ENCODE measurements around the gene CTXN1. TPM values are rescaled to one million over a fixed set of nuclear protein-coding genes. Genes with fewer than 3 reads are reported as not detected.

Gene CTXN1
- total RNA-seq, 1 donor from 2014 or later = 14.2 TPM

- peaks cover 79% of the 10 kb centered on the region for H3K4me1 ChIP-seq
- DNase-seq (ENCODE audit: extremely low spot score in 2 of 2) = no peak
- TF ChIP-seq POLR2A (IDR thresholded peaks at IDR 0.05) (no peak), POLR2AphosphoS5 (IDR thresholded peaks at IDR 0.05; ENCODE audit: insufficient read depth in 1 of 2, low read depth in 1 of 2) (no peak), CTCF (IDR thresholded peaks at IDR 0.05) (no peak)
These were observed 1.2 kb downstream of the CTXN1 start for GRCh38 chr19:7924651-7925170.

GRCh38 chr19:7924241-7924640, 1.7 kb downstream of the CTXN1 start:
- TF ChIP-seq POLR2A (IDR thresholded peaks at IDR 0.05) (no peak), POLR2AphosphoS5 (IDR thresholded peaks at IDR 0.05; ENCODE audit: insufficient read depth in 1 of 2, low read depth in 1 of 2) (no peak), CTCF (IDR thresholded peaks at IDR 0.05) (no peak)
- H3K27me3 ChIP-seq = no peaks in the 10 kb centered on the region
- H3K36me3 ChIP-seq = peaks cover 0 to 20% of the 10 kb centered on the region in 2 donors
- peaks cover 79% of the 10 kb centered on the region for H3K4me1 ChIP-seq
- peak overlapping the region; percentile 89 for H3K27ac ChIP-seq
- H3K9me3 ChIP-seq = no peaks in the 10 kb centered on the region
- intact Hi-C loops (cut with DNase I) = no loop called here
- peak overlapping the region; percentile 45 to 76 for H3K4me3 ChIP-seq
- no peak for DNase-seq (ENCODE audit: extremely low spot score in 2 of 2)

More at GRCh38 chr19:7924651-7925170, 1.2 kb downstream of the CTXN1 start:
- Histone ChIP-seq H3K27me3 (no peaks in the 10 kb centered on the region), H3K4me3 (peak overlapping the region; percentile 45 to 76), H3K36me3 (peaks cover 0 to 20% of the 10 kb centered on the region in 2 donors), H3K9me3 (no peaks in the 10 kb centered on the region), H3K27ac (peak overlapping the region; percentile 89)
- intact Hi-C loops (cut with DNase I) = no loop called here

- peak overlapping the region; percentile 89 for H3K27ac ChIP-seq
- DNase-seq (ENCODE audit: extremely low spot score in 2 of 2) = no peak
- H3K4me3 ChIP-seq = peak overlapping the region; percentile 45 to 76
- peaks cover 0 to 20% of the 10 kb centered on the region in 2 donors for H3K36me3 ChIP-seq
- intact Hi-C loops (cut with DNase I) = no loop called here
- TF ChIP-seq POLR2AphosphoS5 (IDR thresholded peaks at IDR 0.05; ENCODE audit: insufficient read depth in 1 of 2, low read depth in 1 of 2) = peak in 1 of 2 donors; percentile 49
- TF ChIP-seq POLR2A (IDR thresholded peaks at IDR 0.05) = no peak
- H3K9me3 ChIP-seq = no peaks in the 10 kb centered on the region
- H3K4me1 ChIP-seq = peaks cover 81% of the 10 kb centered on the region
- no peaks in the 10 kb centered on the region for H3K27me3 ChIP-seq
These were observed 2.4 kb downstream of the CTXN1 start for GRCh38 chr19:7923295-7924191.

- H3K4me1 ChIP-seq = peaks cover 81% of the 10 kb centered on the region
- intact Hi-C loops (cut with DNase I) = no loop called here
- no peak for TF ChIP-seq POLR2A (IDR thresholded peaks at IDR 0.05)
- TF ChIP-seq POLR2AphosphoS5 (IDR thresholded peaks at IDR 0.05; ENCODE audit: insufficient read depth in 1 of 2, low read depth in 1 of 2) = no peak
- no peak for DNase-seq (ENCODE audit: extremely low spot score in 2 of 2)
- peaks cover 0 to 20% of the 10 kb centered on the region in 2 donors for H3K36me3 ChIP-seq
- H3K9me3 ChIP-seq = no peaks in the 10 kb centered on the region
- H3K27ac ChIP-seq = peak overlapping the region; percentile 89
- H3K4me3 ChIP-seq = no peak overlapping the region
- H3K27me3 ChIP-seq = no peaks in the 10 kb centered on the region
These were observed 3.1 kb downstream of the CTXN1 start for GRCh38 chr19:7922836-7923195.

- peaks cover 0 to 20% of the 10 kb centered on the region in 2 donors for H3K36me3 ChIP-seq
- no peaks in the 10 kb centered on the region for H3K27me3 ChIP-seq
- no peaks in the 10 kb centered on the region for H3K9me3 ChIP-seq
- intact Hi-C loops (cut with DNase I) = no loop called here
- peak overlapping the region; percentile 51 to 71 for H3K4me3 ChIP-seq
- TF ChIP-seq CTCF (IDR thresholded peaks at IDR 0.05) (no peak), POLR2A (IDR thresholded peaks at IDR 0.05) (no peak), POLR2AphosphoS5 (IDR thresholded peaks at IDR 0.05; ENCODE audit: insufficient read depth in 1 of 2, low read depth in 1 of 2) (no peak)
- H3K27ac ChIP-seq = peak overlapping the region; percentile 89
- DNase-seq (ENCODE audit: extremely low spot score in 2 of 2) = no peak
- H3K4me1 ChIP-seq = peaks cover 81% of the 10 kb centered on the region
These were observed 3.7 kb downstream of the CTXN1 start for GRCh38 chr19:7921967-7922835.

Measured in vagina (tissue), 2 donors.